IMR-90 (cell line): Measurements from ENCODE around the gene SSBP3. TPM values are rescaled to one million over a fixed set of nuclear protein-coding genes. Genes with fewer than 3 reads are reported as not detected.

Experiments used
- ATAC-seq: fragments of 200-7000 bp; cut with Tn5 transposase; 2 replicates; pipeline ENCODE4 v1.9.1; 2020; ENCODE audit warnings: low read depth, mild to moderate bottlenecking, moderate library complexity
- BruUV-seq: library from RNA; stranded (reverse); fragments of 400-500 nt; replicated peaks from 2 replicates; lab custom pipeline; 2021; lab: Mats Ljungman, UMichigan
- CTCF ChIA-PET: fragments of 300-600 bp; formaldehyde crosslinking; extraction: SDS; loops from one replicate; lab custom pipeline; 2021; ENCODE audit warnings: antibody characterized with exemption; lab: Yijun Ruan, JAX
- POLR2A ChIA-PET: fragments of 300-600 bp; sonication (Branson Sonifier 250); formaldehyde crosslinking; loops from one replicate; lab custom pipeline; 2022; ENCODE audit warnings: antibody characterized with exemption; ENCODE audit not compliant: unreplicated experiment; lab: Charles Lee
- DNase-seq: peaks from one replicate; pipeline ENCODE4 v3.0.0; 2013
- H2AFZ ChIP-seq: replicated peaks from 2 replicates; pipeline ENCODE3; 2013; ENCODE audit warnings: low read length, mild to moderate bottlenecking; ENCODE audit not compliant: poor library complexity
- H2AK5ac ChIP-seq: 2 replicates; pipeline ENCODE4 v1.6.1; 2013; ENCODE audit warnings: low read depth, low read length, inconsistent platforms
- H2AK9ac ChIP-seq: replicated peaks from 2 replicates; pipeline ENCODE3; 2013; ENCODE audit warnings: mild to moderate bottlenecking, low read depth, low read length, moderate library complexity; ENCODE audit not compliant: poor library complexity
- H2BK120ac ChIP-seq: 2 replicates; pipeline ENCODE4 v1.6.1; 2013; ENCODE audit warnings: low read depth, low read length, inconsistent platforms
- H2BK15ac ChIP-seq: 3 replicates; pipeline ENCODE4 v1.6.1; 2013; ENCODE audit warnings: low read depth, low read length, inconsistent platforms
- H2BK20ac ChIP-seq: 2 replicates; pipeline ENCODE4 v1.6.1; 2013; ENCODE audit warnings: low read depth, mild to moderate bottlenecking, inconsistent platforms, low read length, moderate library complexity
- H2BK5ac ChIP-seq: 2 replicates; pipeline ENCODE4 v1.6.1; 2013; ENCODE audit warnings: mild to moderate bottlenecking, low read depth, low read length, inconsistent platforms; ENCODE audit not compliant: poor library complexity, severe bottlenecking
- H3K14ac ChIP-seq: replicated peaks from 2 replicates; pipeline ENCODE4 v1.6.1; 2013; ENCODE audit warnings: low read depth, low read length, inconsistent platforms
- H3K18ac ChIP-seq: 2 replicates; pipeline ENCODE4 v1.6.1; 2013; ENCODE audit warnings: low read depth, low read length, control low read depth
- H3K23ac ChIP-seq: 2 replicates; pipeline ENCODE4 v1.6.1; 2013; ENCODE audit warnings: low read depth, low read length, inconsistent platforms
- H3K27ac ChIP-seq: 2 replicates; pipeline ENCODE4 v1.5.1; 2013; ENCODE audit warnings: mild to moderate bottlenecking, control low read depth, low read length; ENCODE audit not compliant: insufficient read depth
- H3K27me3 ChIP-seq: 2 replicates; pipeline ENCODE4 v1.6.1; 2013; ENCODE audit warnings: low read length; ENCODE audit not compliant: control insufficient read depth, insufficient read depth
- H3K36me3 ChIP-seq: 2 replicates; pipeline ENCODE4 v1.6.1; 2013; ENCODE audit warnings: low read length, mixed read lengths; ENCODE audit not compliant: control insufficient read depth, insufficient read depth
- H3K4ac ChIP-seq: 2 replicates; pipeline ENCODE4 v1.6.1; 2013; ENCODE audit warnings: low read depth, low read length, inconsistent platforms
- H3K4me1 ChIP-seq: 2 replicates; pipeline ENCODE4 v1.6.1; 2013; ENCODE audit warnings: low read length, mixed read lengths; ENCODE audit not compliant: control insufficient read depth, insufficient read depth
- H3K4me2 ChIP-seq: 2 replicates; pipeline ENCODE4 v1.6.1; 2013; ENCODE audit warnings: low read depth, mild to moderate bottlenecking, control low read depth, low read length, moderate library complexity
- H3K4me3 ChIP-seq: 2 replicates; pipeline ENCODE4 v1.5.1; 2013; ENCODE audit warnings: low read depth, mild to moderate bottlenecking, control low read depth, low read length, moderate library complexity; ENCODE audit not compliant: insufficient read depth
- H3K56ac ChIP-seq: 2 replicates; pipeline ENCODE4 v1.6.1; 2013; ENCODE audit warnings: low read length, inconsistent platforms; ENCODE audit not compliant: insufficient read depth; ENCODE audit errors: extremely low read depth
- H3K79me1 ChIP-seq, 2 experiments: 2 replicates each; pipeline ENCODE4 v1.6.1; 2013; ENCODE audit warnings: low read length in 2 of 2, inconsistent platforms in 1 of 2, low read depth in 1 of 2
- H3K9ac ChIP-seq: 2 replicates; pipeline ENCODE4 v1.6.1; 2013; ENCODE audit warnings: low read depth, low read length, control low read depth
- H3K9me1 ChIP-seq: 2 replicates; pipeline ENCODE4 v1.6.1; 2013; ENCODE audit warnings: low read length, inconsistent platforms; ENCODE audit not compliant: insufficient read depth
- H3K9me3 ChIP-seq: 2 replicates; pipeline ENCODE4 v1.6.1; 2013; ENCODE audit warnings: low read length; ENCODE audit not compliant: control insufficient read depth, insufficient read depth
- H4K20me1 ChIP-seq: 2 replicates; pipeline ENCODE4 v1.6.1; 2013; ENCODE audit warnings: low read length, inconsistent platforms; ENCODE audit not compliant: insufficient read depth
- H4K5ac ChIP-seq: 2 replicates; pipeline ENCODE4 v1.6.1; 2013; ENCODE audit warnings: mild to moderate bottlenecking, low read depth, low read length, control low read depth
- H4K8ac ChIP-seq, 2 experiments: 2 replicates each; pipeline ENCODE4 v1.6.1; 2013; ENCODE audit warnings: low read depth in 2 of 2, low read length in 2 of 2, control low read depth in 1 of 2, inconsistent platforms in 1 of 2
- H4K91ac ChIP-seq: 2 replicates; pipeline ENCODE4 v1.6.1; 2013; ENCODE audit warnings: low read depth, low read length, inconsistent platforms; ENCODE audit not compliant: insufficient read depth
- BHLHE40 ChIP-seq: fragments of 150-350 bp; IDR thresholded peaks from 2 replicates; pipeline ENCODE4 v1.6.1; 2016; ENCODE audit warnings: mild to moderate bottlenecking, low read depth, low read length
- CEBPB ChIP-seq: IDR thresholded peaks from 2 replicates; pipeline ENCODE4 v1.6.1; 2012; ENCODE audit warnings: low read depth, low read length, improper control_type of control experiment
- CHD1 ChIP-seq: IDR thresholded peaks from 2 replicates; pipeline ENCODE4 v1.6.1; 2012; ENCODE audit warnings: low read depth, low read length, improper control_type of control experiment
- FOS ChIP-seq: fragments of 150-350 bp; IDR thresholded peaks from 2 replicates; pipeline ENCODE4 v1.6.1; 2016; ENCODE audit warnings: low read depth, low read length
- MAFK ChIP-seq: IDR thresholded peaks from 2 replicates; pipeline ENCODE4 v1.6.1; 2012; ENCODE audit warnings: low read depth, low read length, improper control_type of control experiment
- MAZ ChIP-seq: IDR thresholded peaks from 2 replicates; pipeline ENCODE4 v1.6.1; 2012; ENCODE audit warnings: low read depth, mild to moderate bottlenecking, low read length, improper control_type of control experiment, moderate library complexity, borderline replicate concordance
- MXI1 ChIP-seq: IDR thresholded peaks from 2 replicates; pipeline ENCODE4 v1.6.1; 2012; ENCODE audit warnings: low read depth, mild to moderate bottlenecking, low read length, moderate library complexity, borderline replicate concordance
- NFE2L2 ChIP-seq: fragments of 150-350 bp; IDR thresholded peaks from 2 replicates; pipeline ENCODE4 v1.6.1; 2016; ENCODE audit warnings: low read depth, mild to moderate bottlenecking, low read length
- POLR2A ChIP-seq: IDR thresholded peaks from 2 replicates; pipeline ENCODE4 v1.6.1; 2012; ENCODE audit warnings: mild to moderate bottlenecking, low read depth, low read length
- RAD21 ChIP-seq: IDR thresholded peaks from 2 replicates; pipeline ENCODE4 v1.6.1; 2012; ENCODE audit warnings: low read length, improper control_type of control experiment
- RCOR1 ChIP-seq: IDR thresholded peaks from 2 replicates; pipeline ENCODE4 v1.6.1; 2012; ENCODE audit warnings: mild to moderate bottlenecking, low read length, improper control_type of control experiment; ENCODE audit not compliant: insufficient replicate concordance
- RFX5 ChIP-seq: IDR thresholded peaks from 2 replicates; pipeline ENCODE4 v1.8.0; 2012; ENCODE audit warnings: low read depth, mild to moderate bottlenecking, low read length, moderate library complexity
- SMC3 ChIP-seq: fragments of 150-350 bp; IDR thresholded peaks from 2 replicates; pipeline ENCODE4 v1.6.1; 2016; ENCODE audit warnings: low read depth, mild to moderate bottlenecking, antibody characterized with exemption, low read length, moderate library complexity
- WGBS, 2 experiments: methylation state at CpG; one replicate each; pipeline versions ENCODE4 v1.1.5 to v1.1.7; 2013; ENCODE audit warnings: missing lambda C conversion rate in 2 of 2; ENCODE audit not compliant: insufficient read length in 1 of 2; ENCODE audit errors: extremely low coverage in 2 of 2; 5-methylcytosine and 5-hydroxymethylcytosine counted together
- dilution Hi-C: fragments of 300-500 bp; cut with HindIII; formaldehyde crosslinking; loops from one replicate; pipeline ENCODE4 v1.14.3; 2018; ENCODE audit warnings: low sequenced_read_pairs; ENCODE audit not compliant: unreplicated experiment
- in situ Hi-C: fragments of 300-500 bp; cut with MboI; formaldehyde crosslinking; loops from 3 replicates; pipeline ENCODE4 v1.14.3; 2019; ENCODE audit warnings: low sequenced_read_pairs, inconsistent platforms, mixed read lengths
- intact Hi-C: fragments of 100-400 bp; cut with micrococcal nuclease; formaldehyde crosslinking; loops from 2 replicates; pipeline ENCODE4 v1.10.0; 2022
- polyA plus RNA-seq, 3 experiments: library from polyadenylated mRNA; depleted of rRNA; stranded (reverse); fragments of >200 nt; gene quantifications; 2 replicates each; pipeline ENCODE4 v1.2.3, GENCODE V29; 2012; ENCODE audit warnings: low replicate concordance in 1 of 3
- total RNA-seq: library from RNA; depleted of rRNA; stranded (reverse); fragments of >200 nt; gene quantifications from 2 replicates; pipeline ENCODE4 v1.2.3, GENCODE V29; 2012
- TF ChIP-seq, protein P1 (sequence below): conservative IDR thresholded peaks from 2 replicates; pipeline ENCODE4 v1.5.1; 2012; ENCODE audit warnings: mild to moderate bottlenecking, low read depth, low read length, improper control_type of control experiment
- TF ChIP-seq, protein P2 (sequence below): fragments of 150-350 bp; IDR thresholded peaks from 2 replicates; pipeline ENCODE4 v1.6.1; 2017; ENCODE audit warnings: mild to moderate bottlenecking, antibody characterized with exemption, low read length, low read depth
- TF ChIP-seq, protein P3 (sequence below): fragments of 150-350 bp; IDR thresholded peaks from 2 replicates; pipeline ENCODE4 v1.6.1; 2016; ENCODE audit warnings: low read depth, mild to moderate bottlenecking, low read length, moderate library complexity, borderline replicate concordance

SSBP3 gene
- total and polyA plus RNA-seq, 2 of the 4 experiments (the other 2 are of a cell fraction), result 10.9 to 39.6 TPM

DNA sequence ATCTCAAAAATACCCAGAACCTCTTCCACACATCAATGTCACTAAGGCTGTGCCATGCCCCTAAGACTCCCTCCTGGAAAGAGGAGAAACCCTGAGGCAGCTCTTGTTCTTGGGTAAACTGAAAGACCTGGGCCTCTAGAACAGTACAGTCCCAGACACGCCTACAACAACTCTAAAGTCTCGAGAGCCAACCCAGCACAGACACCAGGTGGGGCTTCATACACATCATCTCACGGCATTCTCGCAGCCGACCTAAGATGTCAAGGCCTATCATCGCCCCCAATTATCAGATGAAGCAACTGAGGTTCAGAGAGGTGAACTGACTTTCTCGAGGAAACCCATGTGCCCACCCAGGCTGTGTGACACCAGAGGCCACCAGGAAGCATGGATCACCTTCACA is 135.7 kb downstream of the SSBP3 start:
- POLR2A ChIA-PET, result no interaction called here
- Histone ChIP-seq H3K4ac (no peak overlapping the region), H3K4me3 (no peak overlapping the region), H3K79me1 (peaks cover 27 to 92% of the 10 kb centered on the region in 2 experiments; a peak in 3 of 4 replicates), H3K4me2 (no peak overlapping the region), H2BK15ac (no peak overlapping the region), H3K18ac (no peak overlapping the region), H3K9me3 (no peaks in the 10 kb centered on the region), H2AK5ac (no peak overlapping the region), H3K36me3 (no peaks in the 10 kb centered on the region), H2BK20ac (no peak overlapping the region), H2AK9ac (no peak overlapping the region), H3K27ac (no peak overlapping the region), H2BK120ac (no peak overlapping the region), H4K5ac (no peak overlapping the region), H4K20me1 (peaks cover 23% of the 10 kb centered on the region), H3K4me1 (peaks cover 29% of the 10 kb centered on the region), H3K56ac (no peak overlapping the region), H3K14ac (no peak overlapping the region), H3K9me1 (peaks cover 11% of the 10 kb centered on the region), H4K8ac (no peak overlapping the region), H2AFZ (no peak overlapping the region), H4K91ac (no peak overlapping the region), H3K9ac (no peak overlapping the region), H3K23ac (no peak overlapping the region), H3K27me3 (no peaks in the 10 kb centered on the region), H2BK5ac (no peak overlapping the region)
- in situ Hi-C loops, result no loop called here
- intact Hi-C loops, result no loop called here
- DNase-seq, result no peak
- CTCF ChIA-PET, result no interaction called here
- no peak for ATAC-seq
- dilution Hi-C loops, result no loop called here
- TF ChIP-seq RFX5, result no peak
- TF ChIP-seq, protein P1, sequence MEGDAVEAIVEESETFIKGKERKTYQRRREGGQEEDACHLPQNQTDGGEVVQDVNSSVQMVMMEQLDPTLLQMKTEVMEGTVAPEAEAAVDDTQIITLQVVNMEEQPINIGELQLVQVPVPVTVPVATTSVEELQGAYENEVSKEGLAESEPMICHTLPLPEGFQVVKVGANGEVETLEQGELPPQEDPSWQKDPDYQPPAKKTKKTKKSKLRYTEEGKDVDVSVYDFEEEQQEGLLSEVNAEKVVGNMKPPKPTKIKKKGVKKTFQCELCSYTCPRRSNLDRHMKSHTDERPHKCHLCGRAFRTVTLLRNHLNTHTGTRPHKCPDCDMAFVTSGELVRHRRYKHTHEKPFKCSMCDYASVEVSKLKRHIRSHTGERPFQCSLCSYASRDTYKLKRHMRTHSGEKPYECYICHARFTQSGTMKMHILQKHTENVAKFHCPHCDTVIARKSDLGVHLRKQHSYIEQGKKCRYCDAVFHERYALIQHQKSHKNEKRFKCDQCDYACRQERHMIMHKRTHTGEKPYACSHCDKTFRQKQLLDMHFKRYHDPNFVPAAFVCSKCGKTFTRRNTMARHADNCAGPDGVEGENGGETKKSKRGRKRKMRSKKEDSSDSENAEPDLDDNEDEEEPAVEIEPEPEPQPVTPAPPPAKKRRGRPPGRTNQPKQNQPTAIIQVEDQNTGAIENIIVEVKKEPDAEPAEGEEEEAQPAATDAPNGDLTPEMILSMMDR, result no peak
- TF ChIP-seq, protein P2, sequence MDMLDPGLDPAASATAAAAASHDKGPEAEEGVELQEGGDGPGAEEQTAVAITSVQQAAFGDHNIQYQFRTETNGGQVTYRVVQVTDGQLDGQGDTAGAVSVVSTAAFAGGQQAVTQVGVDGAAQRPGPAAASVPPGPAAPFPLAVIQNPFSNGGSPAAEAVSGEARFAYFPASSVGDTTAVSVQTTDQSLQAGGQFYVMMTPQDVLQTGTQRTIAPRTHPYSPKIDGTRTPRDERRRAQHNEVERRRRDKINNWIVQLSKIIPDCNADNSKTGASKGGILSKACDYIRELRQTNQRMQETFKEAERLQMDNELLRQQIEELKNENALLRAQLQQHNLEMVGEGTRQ, result no peak
- TF ChIP-seq, protein P3, sequence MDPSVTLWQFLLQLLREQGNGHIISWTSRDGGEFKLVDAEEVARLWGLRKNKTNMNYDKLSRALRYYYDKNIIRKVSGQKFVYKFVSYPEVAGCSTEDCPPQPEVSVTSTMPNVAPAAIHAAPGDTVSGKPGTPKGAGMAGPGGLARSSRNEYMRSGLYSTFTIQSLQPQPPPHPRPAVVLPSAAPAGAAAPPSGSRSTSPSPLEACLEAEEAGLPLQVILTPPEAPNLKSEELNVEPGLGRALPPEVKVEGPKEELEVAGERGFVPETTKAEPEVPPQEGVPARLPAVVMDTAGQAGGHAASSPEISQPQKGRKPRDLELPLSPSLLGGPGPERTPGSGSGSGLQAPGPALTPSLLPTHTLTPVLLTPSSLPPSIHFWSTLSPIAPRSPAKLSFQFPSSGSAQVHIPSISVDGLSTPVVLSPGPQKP, result no peak
- TF ChIP-seq NFE2L2, result no peak
- TF ChIP-seq MXI1, result no peak
- no peak for TF ChIP-seq POLR2A
- TF ChIP-seq CHD1, result no peak
- TF ChIP-seq RCOR1, result no peak
- TF ChIP-seq BHLHE40, result no peak
- no peak for TF ChIP-seq SMC3
- TF ChIP-seq RAD21, result no peak
- no peak for TF ChIP-seq MAZ
- TF ChIP-seq CEBPB, result no peak
- TF ChIP-seq FOS, result no peak
- TF ChIP-seq MAFK, result no peak
- BruUV-seq, result no TSS peak
- 100% methylated on average over 6 of the region's 7 CpGs; no CpG with 5 or more reads in 1 of the 2 experiments for WGBS, 2 experiments
